ENCODE data around the gene SPATA3.

Gene SPATA3

DNA sequence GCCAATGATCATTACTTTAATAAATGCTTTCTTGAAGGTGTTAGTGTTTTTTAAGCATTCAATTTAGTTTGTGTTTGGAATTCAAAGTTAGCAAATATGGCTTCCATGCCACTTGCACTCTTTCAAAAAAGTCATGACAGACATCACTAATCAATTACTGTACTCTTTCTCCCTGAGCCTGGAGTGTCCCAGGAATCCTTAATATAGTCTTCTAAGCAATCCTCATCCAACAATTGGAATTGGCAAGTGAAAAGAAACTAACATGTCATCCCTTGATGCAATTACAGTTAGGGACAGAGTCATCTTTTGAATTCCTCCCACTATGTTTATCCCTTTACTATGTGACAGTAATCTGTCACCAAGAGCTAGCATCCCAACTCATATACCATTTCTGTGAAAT, 41.2 kb upstream of the SPATA3 start:
- Histone ChIP-seq H3K9me3 (ENCODE audit: low read length) (no peaks in the 10 kb centered on the region), H3K9me2 (ENCODE audit: low read depth, low read length) (no peaks in the 10 kb centered on the region), H3K79me2 (ENCODE audit: insufficient read depth, low read length) (no peaks in the 10 kb centered on the region), H3K27me3 (ENCODE audit: insufficient read depth, low read length) (no peaks in the 10 kb centered on the region; the same call in 1 of the 2 replicates), H3K9ac (ENCODE audit: low read length) (no peak overlapping the region), H3K4me3 (ENCODE audit: low read depth, low read length, poor library complexity, severe bottlenecking) (no peak overlapping the region), H3K4me2 (ENCODE audit: low read length) (no peak overlapping the region), H3F3A (ENCODE audit: insufficient read depth, low read length) (no peaks in the 10 kb centered on the region), H4K20me1 (ENCODE audit: insufficient read depth, low read length) (no peaks in the 10 kb centered on the region), H3K36me3 (ENCODE audit: insufficient read depth, low read length) (no peaks in the 10 kb centered on the region), H3K4me1 (ENCODE audit: insufficient read depth, low read length, severe bottlenecking) (peaks cover 7% of the 10 kb centered on the region), H3K27ac (ENCODE audit: low read depth, low read length, poor library complexity, severe bottlenecking) (no peak overlapping the region), H2AFZ (ENCODE audit: low read length) (no peak overlapping the region)
- no peak for TF ChIP-seq EZH2 (IDR thresholded peaks at IDR 0.05; ENCODE audit: borderline replicate concordance, low read length)
- TF ChIP-seq, protein P1, sequence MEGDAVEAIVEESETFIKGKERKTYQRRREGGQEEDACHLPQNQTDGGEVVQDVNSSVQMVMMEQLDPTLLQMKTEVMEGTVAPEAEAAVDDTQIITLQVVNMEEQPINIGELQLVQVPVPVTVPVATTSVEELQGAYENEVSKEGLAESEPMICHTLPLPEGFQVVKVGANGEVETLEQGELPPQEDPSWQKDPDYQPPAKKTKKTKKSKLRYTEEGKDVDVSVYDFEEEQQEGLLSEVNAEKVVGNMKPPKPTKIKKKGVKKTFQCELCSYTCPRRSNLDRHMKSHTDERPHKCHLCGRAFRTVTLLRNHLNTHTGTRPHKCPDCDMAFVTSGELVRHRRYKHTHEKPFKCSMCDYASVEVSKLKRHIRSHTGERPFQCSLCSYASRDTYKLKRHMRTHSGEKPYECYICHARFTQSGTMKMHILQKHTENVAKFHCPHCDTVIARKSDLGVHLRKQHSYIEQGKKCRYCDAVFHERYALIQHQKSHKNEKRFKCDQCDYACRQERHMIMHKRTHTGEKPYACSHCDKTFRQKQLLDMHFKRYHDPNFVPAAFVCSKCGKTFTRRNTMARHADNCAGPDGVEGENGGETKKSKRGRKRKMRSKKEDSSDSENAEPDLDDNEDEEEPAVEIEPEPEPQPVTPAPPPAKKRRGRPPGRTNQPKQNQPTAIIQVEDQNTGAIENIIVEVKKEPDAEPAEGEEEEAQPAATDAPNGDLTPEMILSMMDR (IDR thresholded peaks at IDR 0.05; ENCODE audit: low read length) = no peak

DNA sequence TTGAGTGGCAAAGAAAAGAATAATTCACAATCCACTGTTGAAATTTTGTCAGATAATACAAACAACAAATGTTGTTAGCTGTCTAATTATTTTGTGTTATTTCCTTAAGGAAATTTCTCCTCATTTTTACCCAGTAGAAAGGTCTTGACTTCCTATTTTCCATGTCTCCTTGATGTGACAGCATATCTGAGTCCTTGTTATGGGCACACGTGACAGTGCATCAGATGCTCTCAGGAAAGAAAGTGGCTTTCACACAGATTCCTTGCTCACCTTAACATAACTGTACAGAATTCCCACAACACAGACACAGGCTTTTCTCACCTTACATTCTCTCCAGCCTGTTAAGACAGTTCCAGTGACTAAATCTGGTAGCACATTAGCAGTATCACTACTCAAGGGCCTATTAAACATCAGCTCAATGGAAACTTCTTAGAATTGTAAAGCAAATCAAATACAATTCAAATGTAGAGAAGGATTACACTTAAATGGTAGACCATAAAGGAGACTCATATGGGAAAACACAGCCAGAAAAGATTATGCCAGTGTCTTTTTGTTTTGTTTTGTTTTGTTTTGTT, 40.7 kb upstream of the SPATA3 start:
- Histone ChIP-seq H3K4me2 (ENCODE audit: low read length) (no peak overlapping the region), H3K4me3 (ENCODE audit: low read depth, low read length, poor library complexity, severe bottlenecking) (no peak overlapping the region), H3F3A (ENCODE audit: insufficient read depth, low read length) (no peaks in the 10 kb centered on the region), H3K4me1 (ENCODE audit: insufficient read depth, low read length, severe bottlenecking) (peaks cover 7% of the 10 kb centered on the region), H3K79me2 (ENCODE audit: insufficient read depth, low read length) (no peaks in the 10 kb centered on the region), H3K9me3 (ENCODE audit: low read length) (no peaks in the 10 kb centered on the region), H2AFZ (ENCODE audit: low read length) (no peak overlapping the region), H3K27me3 (ENCODE audit: insufficient read depth, low read length) (no peaks in the 10 kb centered on the region; the same call in 1 of the 2 replicates), H4K20me1 (ENCODE audit: insufficient read depth, low read length) (no peaks in the 10 kb centered on the region), H3K36me3 (ENCODE audit: insufficient read depth, low read length) (no peaks in the 10 kb centered on the region), H3K27ac (ENCODE audit: low read depth, low read length, poor library complexity, severe bottlenecking) (no peak overlapping the region), H3K9me2 (ENCODE audit: low read depth, low read length) (no peaks in the 10 kb centered on the region), H3K9ac (ENCODE audit: low read length) (no peak overlapping the region)
- TF ChIP-seq, protein P1 (IDR thresholded peaks at IDR 0.05; ENCODE audit: low read length) = no peak
- TF ChIP-seq EZH2 (IDR thresholded peaks at IDR 0.05; ENCODE audit: borderline replicate concordance, low read length) = no peak

- Histone ChIP-seq H3K4me3 (ENCODE audit: low read depth, low read length, poor library complexity, severe bottlenecking) (peak overlapping the region; percentile 30), H3K27ac (ENCODE audit: low read depth, low read length, poor library complexity, severe bottlenecking) (no peak overlapping the region), H3K27me3 (ENCODE audit: insufficient read depth, low read length) (no peaks in the 10 kb centered on the region), H3K9ac (ENCODE audit: low read length) (no peak overlapping the region), H3K36me3 (ENCODE audit: insufficient read depth, low read length) (no peaks in the 10 kb centered on the region), H3K4me1 (ENCODE audit: insufficient read depth, low read length, severe bottlenecking) (peaks cover 7% of the 10 kb centered on the region), H4K20me1 (ENCODE audit: insufficient read depth, low read length) (no peaks in the 10 kb centered on the region), H2AFZ (ENCODE audit: low read length) (no peak overlapping the region), H3K9me2 (ENCODE audit: low read depth, low read length) (no peaks in the 10 kb centered on the region), H3F3A (ENCODE audit: insufficient read depth, low read length) (no peaks in the 10 kb centered on the region), H3K4me2 (ENCODE audit: low read length) (peak overlapping the region; percentile 49), H3K79me2 (ENCODE audit: insufficient read depth, low read length) (no peaks in the 10 kb centered on the region), H3K9me3 (ENCODE audit: low read length) (no peaks in the 10 kb centered on the region)
- TF ChIP-seq, protein P1 (IDR thresholded peaks at IDR 0.05; ENCODE audit: low read length) = no peak
- no peak for TF ChIP-seq EZH2 (IDR thresholded peaks at IDR 0.05; ENCODE audit: borderline replicate concordance, low read length)
Measured at GRCh38 chr2:230956827-230957755, 38.8 kb upstream of the SPATA3 start.

Data from OCI-LY1 (cell line).